GM12878 (cell line): ENCODE data around the gene PLEKHJ1.

Experiments used
- ZNF384 ChIP-seq: IDR thresholded peaks from 2 replicates; pipeline ENCODE4 v1.6.1; 2012; ENCODE audit warnings: low read depth, mild to moderate bottlenecking, low read length, improper control_type of control experiment, borderline replicate concordance
- TF ChIP-seq, protein P1 (sequence below): IDR thresholded peaks from 2 replicates; pipeline ENCODE4 v1.6.1; 2012; ENCODE audit warnings: low read depth, low read length, improper control_type of control experiment
- TF ChIP-seq, protein P2 (sequence below), 3 experiments: IDR thresholded peaks in 2 of 3; conservative IDR thresholded peaks in 1 of 3; 2 replicates each; pipeline ENCODE4 v1.5.1; 2011; ENCODE audit warnings: low read depth in 3 of 3, low read length in 3 of 3, mild to moderate bottlenecking in 3 of 3, control low read depth in 2 of 3, moderate library complexity in 2 of 3, inconsistent platforms in 1 of 3, mixed read lengths in 1 of 3; ENCODE audit not compliant: control insufficient read depth in 2 of 3, insufficient read depth in 1 of 3; ENCODE audit errors: extremely low read depth in 1 of 3

DNA sequence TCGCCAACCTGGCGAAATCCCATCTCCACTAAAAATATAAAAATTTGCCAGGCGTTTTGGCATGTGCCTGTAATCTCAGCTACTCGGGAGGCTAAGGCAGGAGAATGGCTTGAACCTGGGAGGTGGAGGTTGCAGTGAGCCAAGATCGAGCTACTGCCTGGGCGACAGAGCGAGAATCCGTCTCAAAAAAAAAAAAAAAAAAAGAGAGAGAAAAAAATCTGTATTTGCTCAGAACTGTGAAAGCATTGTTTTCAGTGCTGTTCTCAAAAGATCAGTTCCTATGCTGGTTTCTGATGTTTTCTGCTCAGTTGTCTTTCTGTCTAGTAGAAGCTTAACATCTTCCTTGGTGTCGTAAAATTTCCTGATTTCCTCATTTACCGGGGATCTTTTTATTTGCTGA, 3.0 kb upstream of the PLEKHJ1 start:
- TF ChIP-seq, protein P1, sequence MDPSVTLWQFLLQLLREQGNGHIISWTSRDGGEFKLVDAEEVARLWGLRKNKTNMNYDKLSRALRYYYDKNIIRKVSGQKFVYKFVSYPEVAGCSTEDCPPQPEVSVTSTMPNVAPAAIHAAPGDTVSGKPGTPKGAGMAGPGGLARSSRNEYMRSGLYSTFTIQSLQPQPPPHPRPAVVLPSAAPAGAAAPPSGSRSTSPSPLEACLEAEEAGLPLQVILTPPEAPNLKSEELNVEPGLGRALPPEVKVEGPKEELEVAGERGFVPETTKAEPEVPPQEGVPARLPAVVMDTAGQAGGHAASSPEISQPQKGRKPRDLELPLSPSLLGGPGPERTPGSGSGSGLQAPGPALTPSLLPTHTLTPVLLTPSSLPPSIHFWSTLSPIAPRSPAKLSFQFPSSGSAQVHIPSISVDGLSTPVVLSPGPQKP, result no peak
- TF ChIP-seq, protein P2, sequence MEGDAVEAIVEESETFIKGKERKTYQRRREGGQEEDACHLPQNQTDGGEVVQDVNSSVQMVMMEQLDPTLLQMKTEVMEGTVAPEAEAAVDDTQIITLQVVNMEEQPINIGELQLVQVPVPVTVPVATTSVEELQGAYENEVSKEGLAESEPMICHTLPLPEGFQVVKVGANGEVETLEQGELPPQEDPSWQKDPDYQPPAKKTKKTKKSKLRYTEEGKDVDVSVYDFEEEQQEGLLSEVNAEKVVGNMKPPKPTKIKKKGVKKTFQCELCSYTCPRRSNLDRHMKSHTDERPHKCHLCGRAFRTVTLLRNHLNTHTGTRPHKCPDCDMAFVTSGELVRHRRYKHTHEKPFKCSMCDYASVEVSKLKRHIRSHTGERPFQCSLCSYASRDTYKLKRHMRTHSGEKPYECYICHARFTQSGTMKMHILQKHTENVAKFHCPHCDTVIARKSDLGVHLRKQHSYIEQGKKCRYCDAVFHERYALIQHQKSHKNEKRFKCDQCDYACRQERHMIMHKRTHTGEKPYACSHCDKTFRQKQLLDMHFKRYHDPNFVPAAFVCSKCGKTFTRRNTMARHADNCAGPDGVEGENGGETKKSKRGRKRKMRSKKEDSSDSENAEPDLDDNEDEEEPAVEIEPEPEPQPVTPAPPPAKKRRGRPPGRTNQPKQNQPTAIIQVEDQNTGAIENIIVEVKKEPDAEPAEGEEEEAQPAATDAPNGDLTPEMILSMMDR (IDR thresholded peaks at IDR 0.05 in 2 of 3, conservative IDR thresholded peaks at IDR 0.05 in 1 of 3; ENCODE audit: control insufficient read depth in 2 of 3, extremely low read depth in 1 of 3, insufficient read depth in 1 of 3, low read depth in 3 of 3, low read length in 3 of 3), result no peak
- TF ChIP-seq ZNF384, result peak; percentile 81
